H9 (cell line): ENCODE measurements around the gene HS3ST3B1. TPM values are rescaled to one million over a fixed set of nuclear protein-coding genes. Genes with fewer than 3 reads are reported as not detected.
A peak's percentile ranks its signal among the peaks of the same experiment; 100 is the strongest.

Source experiments
- DNase-seq: peaks from one replicate; pipeline ENCODE4 v3.0.0-alpha.2; 2017
- H2AFZ ChIP-seq: one replicate; pipeline ENCODE4 v1.6.1; 2013; ENCODE audit warnings: mild to moderate bottlenecking, low read length, control low read depth, moderate library complexity
- H2AK5ac ChIP-seq: 2 replicates; pipeline ENCODE4 v1.6.1; 2013; ENCODE audit warnings: low read length, control low read depth, mixed read lengths; ENCODE audit not compliant: insufficient read length
- H2BK120ac ChIP-seq: one replicate; pipeline ENCODE4 v1.6.1; 2013; ENCODE audit warnings: low read depth, mild to moderate bottlenecking, low read length, control low read depth, inconsistent platforms; ENCODE audit not compliant: poor library complexity, severe bottlenecking
- H2BK12ac ChIP-seq: 2 replicates; pipeline ENCODE4 v1.6.1; 2013; ENCODE audit warnings: low read length, control low read depth, mixed read lengths, low read depth; ENCODE audit not compliant: insufficient read length
- H2BK15ac ChIP-seq: 2 replicates; pipeline ENCODE4 v1.6.1; 2013; ENCODE audit warnings: low read depth, low read length, control low read depth
- H2BK20ac ChIP-seq: one replicate; pipeline ENCODE4 v1.6.1; 2013; ENCODE audit warnings: low read depth, mild to moderate bottlenecking, low read length, control low read depth, inconsistent platforms; ENCODE audit not compliant: poor library complexity, severe bottlenecking
- H2BK5ac ChIP-seq: 2 replicates; pipeline ENCODE4 v1.6.1; 2013; ENCODE audit warnings: low read length, control low read depth, mixed read lengths; ENCODE audit not compliant: insufficient read length
- H3K14ac ChIP-seq: 2 replicates; pipeline ENCODE4 v1.6.1; 2013; ENCODE audit warnings: low read length, control low read depth; ENCODE audit not compliant: insufficient read depth
- H3K18ac ChIP-seq: 2 replicates; pipeline ENCODE4 v1.6.1; 2013; ENCODE audit warnings: low read depth, mild to moderate bottlenecking, mixed read lengths, low read length, control low read depth; ENCODE audit not compliant: insufficient read length
- H3K23ac ChIP-seq: 2 replicates; pipeline ENCODE4 v1.6.1; 2013; ENCODE audit warnings: low read length, control low read depth, mixed read lengths, low read depth; ENCODE audit not compliant: insufficient read length
- H3K23me2 ChIP-seq: 2 replicates; pipeline ENCODE4 v1.6.1; 2013; ENCODE audit warnings: low read depth, mild to moderate bottlenecking, mixed read lengths, low read length, control low read depth; ENCODE audit not compliant: insufficient read length, poor library complexity, severe bottlenecking
- H3K27ac ChIP-seq: 2 replicates; pipeline ENCODE4 v1.5.1; 2013; ENCODE audit warnings: low read length, control low read depth, mixed read lengths, low read depth; ENCODE audit not compliant: insufficient read length
- H3K27me3 ChIP-seq: 2 replicates; pipeline ENCODE4 v1.6.1; 2013; ENCODE audit warnings: low read length, control low read depth, inconsistent platforms; ENCODE audit not compliant: insufficient read depth
- H3K4ac ChIP-seq: 2 replicates; pipeline ENCODE4 v1.6.1; 2013; ENCODE audit warnings: low read depth, mild to moderate bottlenecking, control low read depth, inconsistent platforms, low read length, moderate library complexity
- H3K4me1 ChIP-seq: 2 replicates; pipeline ENCODE4 v1.6.1; 2013; ENCODE audit warnings: low read length, control low read depth, inconsistent platforms; ENCODE audit not compliant: insufficient read depth
- H3K4me2 ChIP-seq: 2 replicates; pipeline ENCODE4 v1.6.1; 2013; ENCODE audit warnings: low read length, control low read depth, mixed read lengths; ENCODE audit not compliant: insufficient read length, insufficient read depth
- H3K56ac ChIP-seq: 2 replicates; pipeline ENCODE4 v1.6.1; 2013; ENCODE audit warnings: low read depth, mild to moderate bottlenecking, mixed read lengths, low read length, control low read depth; ENCODE audit not compliant: insufficient read length
- H3K79me1 ChIP-seq: 2 replicates; pipeline ENCODE4 v1.6.1; 2013; ENCODE audit warnings: low read depth, mild to moderate bottlenecking, moderate library complexity, low read length, control low read depth, inconsistent platforms; ENCODE audit not compliant: insufficient read depth, poor library complexity, severe bottlenecking
- H3K79me2 ChIP-seq: 2 replicates; pipeline ENCODE4 v1.6.1; 2013; ENCODE audit warnings: low read length, control low read depth, inconsistent platforms; ENCODE audit not compliant: insufficient read depth
- H3K9ac ChIP-seq: 2 replicates; pipeline ENCODE4 v1.6.1; 2013; ENCODE audit warnings: low read length, control low read depth, mixed read lengths; ENCODE audit not compliant: insufficient read length; ENCODE audit errors: extremely low read depth
- H3K9me3 ChIP-seq: one replicate; pipeline ENCODE4 v1.6.1; 2013; ENCODE audit warnings: low read depth, low read length, inconsistent platforms; ENCODE audit not compliant: control insufficient read depth
- H3T11ph ChIP-seq: one replicate; pipeline ENCODE4 v1.6.1; 2013; ENCODE audit warnings: mild to moderate bottlenecking, low read length, control low read depth, inconsistent platforms
- H4K20me1 ChIP-seq: one replicate; pipeline ENCODE4 v1.6.1; 2013; ENCODE audit not compliant: control insufficient read depth, insufficient read length, insufficient read depth
- H4K5ac ChIP-seq: 2 replicates; pipeline ENCODE4 v1.6.1; 2013; ENCODE audit warnings: low read depth, mild to moderate bottlenecking, mixed read lengths, low read length, control low read depth; ENCODE audit not compliant: insufficient read length
- H4K8ac ChIP-seq: replicated peaks from 2 replicates; pipeline ENCODE4 v1.6.1; 2013; ENCODE audit warnings: low read length, control low read depth, mixed read lengths, low read depth; ENCODE audit not compliant: insufficient read length
- H4K91ac ChIP-seq: 2 replicates; pipeline ENCODE4 v1.6.1; 2013; ENCODE audit warnings: low read depth, mild to moderate bottlenecking, moderate library complexity, mixed read lengths, low read length, control low read depth; ENCODE audit not compliant: insufficient read length
- H3K27ac Mint-ChIP-seq, 3 experiments: 2 replicates in 2 of 3; 3 replicates in 1 of 3; pipeline ENCODE4 v1.8.0; 2020 to 2021; ENCODE audit warnings: mixed read lengths in 3 of 3, mild to moderate bottlenecking in 1 of 3, moderate library complexity in 1 of 3
- H3K27me3 Mint-ChIP-seq: 2 replicates; pipeline ENCODE4 v1.8.0; 2021; ENCODE audit warnings: low read depth, mild to moderate bottlenecking, moderate library complexity, mixed read lengths
- H3K36me3 Mint-ChIP-seq, 3 experiments: 2 replicates in 2 of 3; 3 replicates in 1 of 3; pipeline ENCODE4 v1.8.0; 2020 to 2021; ENCODE audit warnings: low read depth in 3 of 3, mixed read lengths in 3 of 3; ENCODE audit not compliant: insufficient read depth in 1 of 3
- H3K4me1 Mint-ChIP-seq, 2 experiments: 2 replicates each; pipeline ENCODE4 v1.8.0; 2020; ENCODE audit warnings: mixed read lengths in 2 of 2
- H3K4me3 Mint-ChIP-seq, 2 experiments: 2 replicates in 1 of 2; 3 replicates in 1 of 2; pipeline ENCODE4 v1.8.0; 2020 to 2021; ENCODE audit warnings: mild to moderate bottlenecking in 2 of 2, mixed read lengths in 2 of 2, moderate library complexity in 1 of 2
- H3K9me3 Mint-ChIP-seq, 2 experiments: 2 replicates in 1 of 2; 3 replicates in 1 of 2; pipeline ENCODE4 v1.8.0; 2020; ENCODE audit warnings: mild to moderate bottlenecking in 2 of 2, mixed read lengths in 2 of 2, moderate library complexity in 1 of 2
- CTCF ChIP-seq: fragments of 200-600 bp; sonication (generic); conservative IDR thresholded peaks from 3 replicates; pipeline ENCODE4 v1.8.0; 2021; ENCODE audit warnings: antibody characterized with exemption, mild to moderate bottlenecking
- WGBS: extraction: QIAGEN DNeasy Blood & Tissue Kit; methylation state at CpG from one replicate; pipeline ENCODE4 v1.1.7; 2013; ENCODE audit warnings: missing lambda C conversion rate, low lambda C conversion rate, mixed read lengths; ENCODE audit not compliant: insufficient read length; ENCODE audit errors: extremely low coverage; 5-methylcytosine and 5-hydroxymethylcytosine counted together
- total RNA-seq: library from RNA; stranded (reverse); gene quantifications from 2 replicates; pipeline ENCODE4 v1.2.1, GENCODE V29; 2021

HS3ST3B1 gene
- total RNA-seq, 1 experiment from 2014 or later, result 2.8 TPM

DNA sequence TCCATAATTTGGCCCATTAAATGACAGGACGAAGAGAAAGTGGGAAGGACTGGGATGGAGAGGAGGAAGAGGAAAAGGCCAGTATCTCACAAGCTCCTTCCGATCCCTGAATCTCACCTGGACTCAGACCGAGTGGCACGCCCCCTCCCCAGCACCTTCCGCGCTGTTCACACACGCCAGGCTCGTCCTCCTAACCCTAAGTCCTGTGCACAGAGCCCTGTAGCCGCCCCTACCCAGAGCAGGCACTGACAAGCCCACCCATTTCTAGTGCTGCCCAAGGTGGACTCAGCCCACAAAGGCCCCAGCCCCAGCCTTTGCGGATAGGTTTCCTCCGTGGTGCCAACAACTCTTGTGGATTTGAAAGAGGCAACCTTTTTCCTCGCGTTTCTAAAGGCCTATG is 9.2 kb downstream of the HS3ST3B1 start:
- no peak for TF ChIP-seq CTCF
- H2BK12ac ChIP-seq, result no peak overlapping the region
- H2BK15ac ChIP-seq, result no peak overlapping the region
- peaks cover 51 to 54% of the 10 kb centered on the region in 2 experiments for H3K4me1 Mint-ChIP-seq
- H3K9ac ChIP-seq, result peak overlapping the region; percentile 64
- no peaks in the 10 kb centered on the region; the same call in 1 of the 2 replicates for H3K79me2 ChIP-seq
- peaks cover 26% of the 10 kb centered on the region for H3K27me3 Mint-ChIP-seq
- H2BK120ac ChIP-seq, result no peak overlapping the region
- no peak overlapping the region for H2AK5ac ChIP-seq
- H3K4me1 ChIP-seq, result peaks cover 19% of the 10 kb centered on the region; the same call in 1 of the 2 replicates
- H3K4me2 ChIP-seq, result peak overlapping the region; percentile 83
- peak overlapping the region; percentile 87 to 96 (median 94); a peak in 6 of 7 replicates for H3K27ac Mint-ChIP-seq
- H3K79me1 ChIP-seq, result no peaks in the 10 kb centered on the region
- no peak overlapping the region for H3K56ac ChIP-seq
- H3K4ac ChIP-seq, result no peak overlapping the region
- no peaks in the 10 kb centered on the region for H3K9me3 ChIP-seq
- no peaks in the 10 kb centered on the region for H4K20me1 ChIP-seq
- H3K9me3 Mint-ChIP-seq, result peaks cover 3 to 5% of the 10 kb centered on the region in 2 experiments; a peak in 3 of 5 replicates
- H3K4me3 Mint-ChIP-seq, result peak overlapping the region; percentile 75 to 83
- DNase-seq, result peak; percentile 68
- peaks cover 4 to 12% (median 10%) of the 10 kb centered on the region in 3 experiments; a peak in 5 of 7 replicates for H3K36me3 Mint-ChIP-seq
- no peak overlapping the region for H3K14ac ChIP-seq
- H4K8ac ChIP-seq, result no peak overlapping the region
- WGBS, result no CpG with 5 or more reads among the region's 13 CpGs
- H3K27ac ChIP-seq, result no peak overlapping the region
- H4K5ac ChIP-seq, result no peak overlapping the region
- H2BK5ac ChIP-seq, result no peak overlapping the region
- no peak overlapping the region for H2AFZ ChIP-seq
- no peak overlapping the region for H3T11ph ChIP-seq
- H3K23me2 ChIP-seq, result peaks cover 13% of the 10 kb centered on the region
- H3K23ac ChIP-seq, result no peak overlapping the region
- H2BK20ac ChIP-seq, result no peak overlapping the region
- H3K27me3 ChIP-seq, result peaks cover 8% of the 10 kb centered on the region; the same call in 1 of the 2 replicates
- H3K18ac ChIP-seq, result no peak overlapping the region
- H4K91ac ChIP-seq, result no peak overlapping the region
